ENCODE results near the gene STN1. TPM values are rescaled to one million over a fixed set of nuclear protein-coding genes. Genes with fewer than 3 reads are reported as not detected.

The STN1 gene
- total RNA-seq, 2 experiments from 2014 or later, result 53.3 to 54.8 TPM

GRCh38 chr10:103925591-103925990 lies 7.6 kb upstream of the STN1 start:
- intact Hi-C loops (cut with micrococcal nuclease), result no loop called here
- H3K4me3 Mint-ChIP-seq, result no peak overlapping the region
- H3K36me3 Mint-ChIP-seq (ENCODE audit: low read depth), result no peaks in the 10 kb centered on the region
- H3K4me1 Mint-ChIP-seq (ENCODE audit: low read depth), result no peaks in the 10 kb centered on the region
- DNase-seq, result no peak
- no peak overlapping the region for H3K27ac Mint-ChIP-seq
- H3K9me3 Mint-ChIP-seq, result no peaks in the 10 kb centered on the region
- CTCF ChIA-PET, result interaction anchor here (1.1 kb wide), 1 partner anchor 103 kb away, joined by 4 read pairs; no protein-coding TSS in a partner anchor
- no peaks in the 10 kb centered on the region for H3K27me3 Mint-ChIP-seq (ENCODE audit: low read depth)

DNA sequence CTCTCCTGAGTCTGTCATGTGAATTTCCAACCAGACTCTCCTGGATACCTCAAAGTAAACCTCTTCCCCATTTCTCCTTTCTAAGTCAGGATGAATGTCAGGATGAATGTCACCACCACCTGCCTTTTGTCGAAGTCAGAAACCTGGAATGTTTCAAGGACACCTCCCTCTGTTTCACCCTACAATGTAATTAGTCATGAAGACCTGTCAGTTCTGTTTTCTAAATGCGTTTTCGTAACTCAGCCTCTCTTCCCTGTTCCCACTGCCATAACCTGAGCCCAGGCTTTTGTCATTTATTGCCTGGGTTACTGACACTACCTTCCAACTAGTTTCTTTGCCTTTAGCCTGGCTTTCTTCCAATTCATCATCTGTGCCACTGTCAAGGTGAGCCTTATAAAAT lies 5.5 kb upstream of the STN1 start:
- no peaks in the 10 kb centered on the region for H3K27me3 Mint-ChIP-seq (ENCODE audit: low read depth)
- H3K9me3 Mint-ChIP-seq, result no peaks in the 10 kb centered on the region
- H3K4me3 Mint-ChIP-seq, result no peak overlapping the region
- H3K27ac Mint-ChIP-seq, result no peak overlapping the region
- DNase-seq, result no peak
- peaks cover 5% of the 10 kb centered on the region for H3K4me1 Mint-ChIP-seq (ENCODE audit: low read depth)
- CTCF ChIA-PET, result no interaction called here
- no peaks in the 10 kb centered on the region for H3K36me3 Mint-ChIP-seq (ENCODE audit: low read depth)
- intact Hi-C loops (cut with micrococcal nuclease), result no loop called here

- CTCF ChIA-PET, result interaction anchor here (1.0 kb wide), 1 partner anchor 35 kb away, joined by 3 read pairs; no protein-coding TSS in a partner anchor
Observed at GRCh38 chr10:103922659-103923058, 4.7 kb upstream of the STN1 start.

GRCh38 chr10:103921750-103922195 lies 3.8 kb upstream of the STN1 start:
- no peaks in the 10 kb centered on the region for H3K27me3 Mint-ChIP-seq (ENCODE audit: low read depth)
- intact Hi-C loops (cut with micrococcal nuclease), result no loop called here
- CTCF ChIA-PET, result interaction anchor here (0.6 to 3.5 kb wide), 7 partner anchors 13 to 371 kb away, joined by 3 to 13 read pairs (median 3); no protein-coding TSS in a partner anchor
- no peak overlapping the region for H3K27ac Mint-ChIP-seq
- no peak overlapping the region for H3K4me3 Mint-ChIP-seq
- no peaks in the 10 kb centered on the region for H3K9me3 Mint-ChIP-seq
- no peaks in the 10 kb centered on the region for H3K36me3 Mint-ChIP-seq (ENCODE audit: low read depth)
- H3K4me1 Mint-ChIP-seq (ENCODE audit: low read depth), result peaks cover 5% of the 10 kb centered on the region
- DNase-seq, result peak; percentile 71

More at GRCh38 chr10:103922659-103923058, 4.7 kb upstream of the STN1 start:
- no peak overlapping the region for H3K27ac Mint-ChIP-seq
- intact Hi-C loops (cut with micrococcal nuclease), result no loop called here
- H3K4me3 Mint-ChIP-seq, result no peak overlapping the region
- no peaks in the 10 kb centered on the region for H3K27me3 Mint-ChIP-seq (ENCODE audit: low read depth)
- H3K36me3 Mint-ChIP-seq (ENCODE audit: low read depth), result no peaks in the 10 kb centered on the region
- no peaks in the 10 kb centered on the region for H3K9me3 Mint-ChIP-seq
- peaks cover 5% of the 10 kb centered on the region for H3K4me1 Mint-ChIP-seq (ENCODE audit: low read depth)
- DNase-seq, result no peak

- no peak overlapping the region for H3K4me3 Mint-ChIP-seq
- peaks cover under 1% of the 10 kb centered on the region for H3K36me3 Mint-ChIP-seq (ENCODE audit: low read depth)
- CTCF ChIA-PET, result interaction anchor here (0.6 to 3.5 kb wide), 7 partner anchors 13 to 372 kb away, joined by 3 to 13 read pairs (median 3); no protein-coding TSS in a partner anchor
- no peak for DNase-seq
- no peak overlapping the region for H3K27ac Mint-ChIP-seq
- peaks cover 6% of the 10 kb centered on the region for H3K4me1 Mint-ChIP-seq (ENCODE audit: low read depth)
- intact Hi-C loops (cut with micrococcal nuclease), result no loop called here
- H3K9me3 Mint-ChIP-seq, result no peaks in the 10 kb centered on the region
- no peaks in the 10 kb centered on the region for H3K27me3 Mint-ChIP-seq (ENCODE audit: low read depth)
Observed at GRCh38 chr10:103921248-103921647, 3.3 kb upstream of the STN1 start.

DNA sequence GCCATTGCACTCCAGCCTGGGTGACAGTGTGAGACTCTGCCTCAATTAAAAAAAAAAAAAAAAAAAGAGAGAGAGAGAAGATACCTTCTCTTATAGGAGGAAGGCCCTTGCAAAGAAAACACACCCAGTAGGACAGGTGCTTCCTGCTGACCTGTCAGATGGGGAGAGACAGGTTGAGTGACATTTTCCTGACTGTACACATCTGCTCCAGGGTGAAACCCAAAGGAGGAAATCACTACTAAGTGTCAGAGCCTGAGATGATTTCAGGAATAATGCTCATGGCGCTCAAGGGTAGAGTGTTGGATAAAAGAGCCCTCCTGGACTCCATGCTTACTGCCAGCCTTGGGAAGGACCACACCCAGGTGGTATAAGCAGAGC lies 1.7 kb upstream of the STN1 start:
- peaks cover 19% of the 10 kb centered on the region for H3K4me1 Mint-ChIP-seq (ENCODE audit: low read depth)
- no peak overlapping the region for H3K27ac Mint-ChIP-seq
- intact Hi-C loops (cut with micrococcal nuclease), result loop anchor here (2.0 to 5.0 kb wide), 2 partner anchors 433 to 551 kb away; partner anchors contain the start of gene CFAP58
- H3K27me3 Mint-ChIP-seq (ENCODE audit: low read depth), result no peaks in the 10 kb centered on the region
- DNase-seq, result no peak
- H3K36me3 Mint-ChIP-seq (ENCODE audit: low read depth), result peaks cover 17% of the 10 kb centered on the region
- H3K4me3 Mint-ChIP-seq, result no peak overlapping the region
- peaks cover 8% of the 10 kb centered on the region for H3K9me3 Mint-ChIP-seq
- CTCF ChIA-PET, result interaction anchor here (0.6 to 3.5 kb wide), 3 partner anchors 10 to 35 kb away, joined by 3 to 13 read pairs (median 5); no protein-coding TSS in a partner anchor

DNA sequence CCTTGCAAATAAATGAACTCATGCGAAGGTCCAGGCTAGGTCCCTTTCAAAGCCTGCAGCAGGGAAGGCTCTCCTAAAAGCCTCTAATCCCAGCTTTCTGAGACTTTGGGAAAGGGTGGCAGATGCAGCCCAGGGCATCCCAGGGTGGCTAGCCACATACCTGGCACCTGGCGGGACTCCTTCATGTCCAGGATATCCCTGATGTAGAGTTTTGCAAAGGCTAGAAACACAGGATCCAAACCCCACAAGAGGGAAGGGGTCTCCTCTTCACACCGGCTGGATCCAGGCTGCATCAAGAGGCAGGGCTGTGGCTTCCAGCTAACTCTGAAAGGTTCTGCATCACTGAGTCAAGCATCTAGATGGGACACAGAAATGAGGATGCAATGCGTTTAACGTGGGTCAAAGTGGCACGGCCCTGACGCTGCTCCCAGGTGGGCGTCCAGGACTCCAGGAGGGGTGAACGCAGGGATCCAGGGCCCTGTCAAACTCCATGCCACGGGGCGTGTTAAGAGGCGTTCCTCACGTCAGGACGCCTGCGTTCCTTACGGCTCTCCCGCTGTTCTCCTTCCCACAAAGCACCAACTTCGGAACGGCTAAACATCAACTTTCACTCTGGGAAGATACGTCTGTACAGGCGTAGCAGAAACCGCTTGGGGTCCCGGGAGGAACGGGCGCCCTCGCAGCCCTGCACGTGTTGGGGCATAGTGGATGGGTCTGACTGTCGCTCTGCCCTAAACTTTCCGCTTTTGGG lies 507 bp downstream of the STN1 start:
- Mint-ChIP-seq H3K27ac (peak overlapping the region; percentile 94), H3K27me3 (ENCODE audit: low read depth) (no peaks in the 10 kb centered on the region), H3K9me3 (peaks cover 8% of the 10 kb centered on the region), H3K4me1 (ENCODE audit: low read depth) (peaks cover 36% of the 10 kb centered on the region), H3K4me3 (peak overlapping the region; percentile 89), H3K36me3 (ENCODE audit: low read depth) (peaks cover 19% of the 10 kb centered on the region)
- CTCF ChIA-PET, result interaction anchor here (1.3 to 1.4 kb wide), 2 partner anchors 9 to 28 kb away, joined by 3 to 4 read pairs; no protein-coding TSS in a partner anchor
- DNase-seq, result no peak
- intact Hi-C loops (cut with micrococcal nuclease), result loop anchor here (1.0 to 5.0 kb wide), 9 partner anchors 9 to 549 kb away; partner anchors contain the start of genes CFAP58, GSTO2 and SLK

DNA sequence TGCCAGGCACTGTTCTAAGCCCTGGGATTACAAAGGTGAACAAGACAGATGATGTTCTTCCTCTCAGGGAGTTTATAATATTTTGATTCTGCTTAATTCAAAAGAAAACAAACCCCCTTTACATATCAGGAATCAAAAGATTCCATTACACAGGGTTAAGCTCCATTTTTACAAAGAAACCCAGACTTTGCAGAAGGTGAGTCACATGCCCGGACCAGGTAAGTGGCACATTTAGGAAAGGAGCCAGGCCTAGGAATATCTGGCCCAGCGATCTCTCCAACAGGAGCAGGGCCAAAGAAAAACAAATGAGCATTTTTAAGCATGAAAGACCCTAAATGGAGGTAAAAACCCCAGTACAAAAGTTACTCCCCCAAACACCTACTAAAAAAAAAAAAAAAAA lies 1.1 kb downstream of the STN1 start:
- peaks cover 8% of the 10 kb centered on the region for H3K9me3 Mint-ChIP-seq
- intact Hi-C loops (cut with micrococcal nuclease), result loop anchor here (5.0 kb wide), 1 partner anchor 435 kb away; the partner anchor contains the start of gene CFAP58
- H3K4me3 Mint-ChIP-seq, result peak overlapping the region; percentile 89
- DNase-seq, result no peak
- no peaks in the 10 kb centered on the region for H3K27me3 Mint-ChIP-seq (ENCODE audit: low read depth)
- H3K27ac Mint-ChIP-seq, result peak overlapping the region; percentile 94
- CTCF ChIA-PET, result interaction anchor here (1.1 to 1.4 kb wide), 3 partner anchors 9 to 27 kb away, joined by 3 to 4 read pairs (median 3); no protein-coding TSS in a partner anchor
- H3K4me1 Mint-ChIP-seq (ENCODE audit: low read depth), result peaks cover 42% of the 10 kb centered on the region
- H3K36me3 Mint-ChIP-seq (ENCODE audit: low read depth), result peaks cover 19% of the 10 kb centered on the region

DNA sequence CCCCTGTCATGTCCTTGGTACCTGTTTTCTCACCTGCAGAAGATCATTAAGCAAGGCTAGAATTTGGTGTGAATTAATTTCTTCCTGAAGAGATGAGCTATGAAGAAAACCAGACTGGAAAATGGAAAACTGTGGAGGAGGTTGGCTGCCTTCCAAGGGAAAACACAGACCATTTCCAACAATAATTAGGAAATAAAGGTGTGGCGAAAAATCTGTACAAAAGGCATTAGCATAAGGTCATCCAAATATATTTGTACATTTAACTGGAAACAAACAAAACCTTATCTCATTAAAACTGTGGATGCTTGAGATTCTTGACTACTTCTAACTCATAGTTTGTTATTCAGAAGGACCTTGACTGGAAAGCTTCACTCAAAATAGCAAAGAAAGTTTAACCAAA lies 1.7 kb downstream of the STN1 start:
- Mint-ChIP-seq H3K27ac (peak overlapping the region; percentile 94), H3K4me1 (ENCODE audit: low read depth) (peaks cover 49% of the 10 kb centered on the region), H3K9me3 (peaks cover 8% of the 10 kb centered on the region), H3K4me3 (peak overlapping the region; percentile 89), H3K27me3 (ENCODE audit: low read depth) (no peaks in the 10 kb centered on the region), H3K36me3 (ENCODE audit: low read depth) (peaks cover 19% of the 10 kb centered on the region)
- DNase-seq, result no peak
- intact Hi-C loops (cut with micrococcal nuclease), result loop anchor here (5.0 kb wide), 1 partner anchor 436 kb away; the partner anchor contains the start of gene CFAP58
- CTCF ChIA-PET, result interaction anchor here (1.1 to 1.4 kb wide), 3 partner anchors 8 to 26 kb away, joined by 3 to 4 read pairs (median 3); no protein-coding TSS in a partner anchor

DNA sequence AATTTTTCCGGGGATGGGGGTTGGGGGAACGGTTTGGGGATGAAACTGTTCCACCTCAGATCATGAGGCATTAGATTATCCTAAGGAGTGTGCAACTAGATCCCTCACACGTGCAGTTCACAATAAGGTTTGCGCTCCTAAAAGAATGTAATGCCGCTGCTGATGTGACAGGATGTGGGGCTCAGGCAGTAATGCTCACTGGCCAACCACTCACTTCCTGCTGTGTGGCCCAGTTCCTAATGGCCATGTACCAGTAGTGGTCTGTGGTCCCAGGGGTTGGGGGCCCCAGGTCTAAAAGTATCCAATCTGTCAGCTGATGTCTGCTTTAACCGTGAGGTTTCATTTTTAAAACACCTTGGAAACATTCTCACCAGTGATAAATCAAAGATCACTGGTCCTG lies 2.2 kb downstream of the STN1 start:
- peak overlapping the region; percentile 94 for H3K27ac Mint-ChIP-seq
- no peaks in the 10 kb centered on the region for H3K27me3 Mint-ChIP-seq (ENCODE audit: low read depth)
- CTCF ChIA-PET, result interaction anchor here (1.1 kb wide), 1 partner anchor 13 kb away, joined by 3 read pairs; no protein-coding TSS in a partner anchor
- DNase-seq, result peak; percentile 50
- peaks cover 52% of the 10 kb centered on the region for H3K4me1 Mint-ChIP-seq (ENCODE audit: low read depth)
- peaks cover 8% of the 10 kb centered on the region for H3K9me3 Mint-ChIP-seq
- peak overlapping the region; percentile 89 for H3K4me3 Mint-ChIP-seq
- peaks cover 19% of the 10 kb centered on the region for H3K36me3 Mint-ChIP-seq (ENCODE audit: low read depth)
- intact Hi-C loops (cut with micrococcal nuclease), result loop anchor here (5.0 kb wide), 1 partner anchor 437 kb away; the partner anchor contains the start of gene CFAP58

DNA sequence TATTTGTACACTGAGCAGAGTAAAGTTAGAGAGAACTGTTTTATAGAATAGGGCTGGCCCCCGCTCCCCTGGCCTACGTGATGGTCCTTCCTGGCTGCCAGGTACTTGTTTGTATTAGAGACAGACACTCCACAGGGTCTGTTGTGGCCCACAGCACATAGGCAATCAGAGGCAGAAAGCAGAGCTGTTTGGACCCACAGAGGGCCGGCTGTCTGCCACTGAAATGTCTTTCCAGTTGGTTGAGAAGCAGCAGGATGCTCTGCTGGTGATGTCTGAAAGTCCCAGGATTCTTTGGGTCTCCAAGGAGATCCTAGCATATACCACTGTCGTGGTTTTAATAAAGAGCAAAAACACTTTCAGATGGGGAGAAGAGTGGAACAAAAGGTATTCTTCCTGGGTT lies 5.2 kb downstream of the STN1 start:
- CTCF ChIA-PET, result interaction anchor here (1.4 kb wide), 1 partner anchor 25 kb away, joined by 4 read pairs; no protein-coding TSS in a partner anchor
- no peak for DNase-seq
- Mint-ChIP-seq H3K4me1 (ENCODE audit: low read depth) (peaks cover 72% of the 10 kb centered on the region), H3K9me3 (peaks cover 8% of the 10 kb centered on the region), H3K36me3 (ENCODE audit: low read depth) (peaks cover 28% of the 10 kb centered on the region), H3K4me3 (peak overlapping the region; percentile 35), H3K27ac (peak overlapping the region; percentile 94), H3K27me3 (ENCODE audit: low read depth) (no peaks in the 10 kb centered on the region)
- intact Hi-C loops (cut with micrococcal nuclease), result no loop called here

DNA sequence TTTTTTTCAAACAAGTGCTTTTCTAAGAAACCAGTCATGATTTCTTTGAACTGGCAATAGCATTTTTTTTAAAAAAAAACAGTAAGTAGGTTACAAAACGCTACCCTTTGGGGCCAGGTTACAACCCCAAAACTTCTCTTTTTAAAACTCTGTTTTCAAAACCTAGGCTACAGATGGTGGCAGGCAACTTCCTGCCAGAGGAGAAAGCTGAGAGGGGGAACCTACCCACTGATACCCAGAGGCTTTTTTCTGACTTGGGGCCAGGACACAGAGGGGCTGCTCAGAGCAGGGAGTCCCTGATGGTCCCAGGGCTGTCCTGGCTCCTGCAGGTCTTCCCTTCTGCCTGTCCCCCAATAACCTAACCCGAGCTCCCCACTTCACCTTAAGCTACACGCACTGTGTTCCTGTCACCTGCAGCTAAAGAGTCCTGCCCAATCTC lies 6.9 kb downstream of the STN1 start:
- Mint-ChIP-seq H3K27ac (peak overlapping the region; percentile 94), H3K4me1 (ENCODE audit: low read depth) (peaks cover 72% of the 10 kb centered on the region), H3K9me3 (peaks cover 8% of the 10 kb centered on the region), H3K36me3 (ENCODE audit: low read depth) (peaks cover 25% of the 10 kb centered on the region), H3K4me3 (peak overlapping the region; percentile 60), H3K27me3 (ENCODE audit: low read depth) (no peaks in the 10 kb centered on the region)
- peak; percentile 57 for DNase-seq
- intact Hi-C loops (cut with micrococcal nuclease), result no loop called here
- CTCF ChIA-PET, result no interaction called here

Measured in activated naive CD4-positive, alpha-beta T cell treated with anti-CD3 and anti-CD28 coated beads for 36 hours (primary cell).